Suprapubic skin (tissue), 4 donors: ENCODE data around the gene HLA-DOA. TPM values are rescaled to one million over a fixed set of nuclear protein-coding genes. Genes with fewer than 3 reads are reported as not detected.

ENCODE experiments used
- DNase-seq, 2 donors: peaks; one replicate each; pipeline ENCODE4 v3.0.0-alpha.2; 2019; ENCODE audit warnings: low spot score in 2 of 2
- H3K27ac ChIP-seq: fragments of 200-600 bp; sonication (generic); one replicate; pipeline ENCODE4 v1.5.1; 2019
- H3K27me3 ChIP-seq: fragments of 200-600 bp; sonication (generic); one replicate; pipeline ENCODE4 v1.5.1; 2019
- H3K36me3 ChIP-seq: fragments of 200-600 bp; sonication (generic); one replicate; pipeline ENCODE4 v1.5.1; 2019
- H3K4me1 ChIP-seq: fragments of 200-600 bp; sonication (generic); one replicate; pipeline ENCODE4 v1.5.1; 2019
- H3K4me3 ChIP-seq: fragments of 200-600 bp; sonication (generic); one replicate; pipeline ENCODE4 v1.5.1; 2019; ENCODE audit warnings: mild to moderate bottlenecking
- H3K9me3 ChIP-seq: fragments of 200-600 bp; sonication (generic); one replicate; pipeline ENCODE4 v1.5.1; 2019
- CTCF ChIP-seq, 2 donors: fragments of 200-600 bp in 1 of 2; fragments of 450-650 bp in 1 of 2; sonication (generic) in 1 of 2; IDR thresholded peaks; one replicate each; pipeline ENCODE4 v1.5.1; 2016 to 2019; ENCODE audit warnings: antibody characterized with exemption in 2 of 2, mild to moderate bottlenecking in 1 of 2, moderate library complexity in 1 of 2
- EP300 ChIP-seq: sonication (generic); formaldehyde crosslinking; IDR thresholded peaks from one replicate; pipeline ENCODE4 v1.6.1; 2017; ENCODE audit warnings: antibody characterized with exemption
- POLR2A ChIP-seq, 2 donors: fragments of 450-650 bp; IDR thresholded peaks; one replicate each; pipeline ENCODE4 v1.6.1; 2017; ENCODE audit warnings: antibody characterized with exemption in 2 of 2, mild to moderate bottlenecking in 2 of 2, moderate library complexity in 2 of 2
- POLR2AphosphoS5 ChIP-seq, 3 donors: sonication (generic); formaldehyde crosslinking; IDR thresholded peaks; one replicate each; pipeline ENCODE4 v1.6.1; 2017; ENCODE audit warnings: antibody characterized with exemption in 3 of 3
- WGBS: methylation state at CpG from one replicate; pipeline ENCODE4 v1.1.5; 2018; 5-methylcytosine and 5-hydroxymethylcytosine counted together
- total RNA-seq, 4 donors: library from RNA; depleted of rRNA; stranded (reverse); fragments of >200 nt; gene quantifications; one replicate each; pipeline ENCODE4 v1.1.0, GENCODE V29; 2016

The HLA-DOA gene
- total RNA-seq, 4 donors from 2014 or later: 6.8 to 14.3 (median 8.0) TPM

- WGBS: 80% methylated on average over 5 of the region's 6 CpGs
- H3K9me3 ChIP-seq: no peaks in the 10 kb centered on the region
- no peak for DNase-seq
These were observed 40.8 kb upstream of the HLA-DOA start for GRCh38 chr6:33050014-33050810.

GRCh38 chr6:33049323-33050013, 40.1 kb upstream of the HLA-DOA start:
- Histone ChIP-seq H3K36me3 (no peaks in the 10 kb centered on the region), H3K27ac (no peak overlapping the region), H3K4me1 (no peaks in the 10 kb centered on the region), H3K9me3 (no peaks in the 10 kb centered on the region), H3K27me3 (peaks cover 21% of the 10 kb centered on the region), H3K4me3 (no peak overlapping the region)
- no peak for DNase-seq
- 71% methylated on average over 9 of the region's 9 CpGs for WGBS
- no peak for TF ChIP-seq CTCF (IDR thresholded peaks at IDR 0.05)
- no peak for TF ChIP-seq EP300
- TF ChIP-seq POLR2AphosphoS5 (IDR thresholded peaks at IDR 0.05): no peak
- TF ChIP-seq POLR2A (IDR thresholded peaks at IDR 0.05): no peak

More at GRCh38 chr6:33050014-33050810, 40.8 kb upstream of the HLA-DOA start:
- TF ChIP-seq CTCF (IDR thresholded peaks at IDR 0.05): no peak
- no peak for TF ChIP-seq POLR2AphosphoS5 (IDR thresholded peaks at IDR 0.05)
- TF ChIP-seq POLR2A (IDR thresholded peaks at IDR 0.05): no peak
- no peak for TF ChIP-seq EP300
- Histone ChIP-seq H3K4me1 (no peaks in the 10 kb centered on the region), H3K27me3 (peaks cover 21% of the 10 kb centered on the region), H3K27ac (no peak overlapping the region), H3K36me3 (no peaks in the 10 kb centered on the region), H3K4me3 (no peak overlapping the region)

- WGBS: 90% methylated on average over 2 of the region's 2 CpGs
- Histone ChIP-seq H3K9me3 (no peaks in the 10 kb centered on the region), H3K4me3 (no peak overlapping the region), H3K27me3 (no peaks in the 10 kb centered on the region), H3K27ac (no peak overlapping the region), H3K4me1 (no peaks in the 10 kb centered on the region), H3K36me3 (no peaks in the 10 kb centered on the region)
- TF ChIP-seq CTCF (IDR thresholded peaks at IDR 0.05): no peak
- TF ChIP-seq EP300: no peak
- no peak for TF ChIP-seq POLR2AphosphoS5 (IDR thresholded peaks at IDR 0.05)
- no peak for TF ChIP-seq POLR2A (IDR thresholded peaks at IDR 0.05)
- no peak for DNase-seq
These were observed 30.8 kb upstream of the HLA-DOA start for GRCh38 chr6:33040157-33040556.

- Histone ChIP-seq H3K27me3 (no peaks in the 10 kb centered on the region), H3K4me1 (no peaks in the 10 kb centered on the region), H3K27ac (no peak overlapping the region), H3K4me3 (no peak overlapping the region), H3K9me3 (no peaks in the 10 kb centered on the region), H3K36me3 (no peaks in the 10 kb centered on the region)
- TF ChIP-seq EP300 (no peak), POLR2AphosphoS5 (IDR thresholded peaks at IDR 0.05) (no peak), CTCF (IDR thresholded peaks at IDR 0.05) (no peak), POLR2A (IDR thresholded peaks at IDR 0.05) (no peak)
- WGBS: 42% methylated on average over 1 of the region's 1 CpG
- no peak for DNase-seq
These were observed 27.1 kb upstream of the HLA-DOA start for GRCh38 chr6:33036535-33036934.

GRCh38 chr6:33034554-33034953, 25.2 kb upstream of the HLA-DOA start:
- Histone ChIP-seq H3K27ac (no peak overlapping the region), H3K36me3 (no peaks in the 10 kb centered on the region), H3K4me1 (no peaks in the 10 kb centered on the region), H3K4me3 (no peak overlapping the region), H3K9me3 (no peaks in the 10 kb centered on the region), H3K27me3 (no peaks in the 10 kb centered on the region)
- 94% methylated on average over 1 of the region's 1 CpG for WGBS
- no peak for DNase-seq
- TF ChIP-seq POLR2AphosphoS5 (IDR thresholded peaks at IDR 0.05) (no peak), POLR2A (IDR thresholded peaks at IDR 0.05) (no peak), EP300 (no peak), CTCF (IDR thresholded peaks at IDR 0.05) (no peak)
